ENCODE data around the gene SSR3.

SSR3 gene

GRCh38 chr3:156519758-156520162 is 35.2 kb downstream of the SSR3 start:
- no peak for ATAC-seq
- no peak for TF ChIP-seq ZFP30 (CRISPR knock-in tag; IDR thresholded peaks at IDR 0.05)
- no peak for TF ChIP-seq ZNF8 (CRISPR knock-in tag; IDR thresholded peaks at IDR 0.05)
- TF ChIP-seq ZNF70 (CRISPR knock-in tag; IDR thresholded peaks at IDR 0.05): no peak
- TF ChIP-seq BACH2 (CRISPR knock-in tag; IDR thresholded peaks at IDR 0.05; ENCODE audit: borderline replicate concordance): no peak
- no peak for TF ChIP-seq ZNF565 (CRISPR knock-in tag; conservative IDR thresholded peaks at IDR 0.05; ENCODE audit: low read depth)
- TF ChIP-seq GLIS3 (CRISPR knock-in tag; IDR thresholded peaks at IDR 0.05): no peak
- no peak for TF ChIP-seq TSHZ2 (CRISPR knock-in tag; IDR thresholded peaks at IDR 0.05)
- TF ChIP-seq SNAI2 (CRISPR knock-in tag; IDR thresholded peaks at IDR 0.05): no peak
- no peak for TF ChIP-seq CREB5 (CRISPR knock-in tag; IDR thresholded peaks at IDR 0.05; ENCODE audit: low read depth)
- TF ChIP-seq ARNTL (CRISPR knock-in tag; IDR thresholded peaks at IDR 0.05; ENCODE audit: borderline replicate concordance, low read depth): no peak
- no peak for TF ChIP-seq OSR1 (CRISPR knock-in tag; IDR thresholded peaks at IDR 0.05)
- TF ChIP-seq ZC3H10 (CRISPR knock-in tag; IDR thresholded peaks at IDR 0.05): no peak
- no peak for TF ChIP-seq ZFP3 (CRISPR knock-in tag; IDR thresholded peaks at IDR 0.05)
- no peak for TF ChIP-seq RARB (CRISPR knock-in tag; IDR thresholded peaks at IDR 0.05)
- TF ChIP-seq TCF4 (CRISPR knock-in tag; IDR thresholded peaks at IDR 0.05; ENCODE audit: borderline replicate concordance): no peak
- no peak for TF ChIP-seq PPARA (CRISPR knock-in tag; IDR thresholded peaks at IDR 0.05; ENCODE audit: borderline replicate concordance)
- TF ChIP-seq TOX (CRISPR knock-in tag; IDR thresholded peaks at IDR 0.05; ENCODE audit: borderline replicate concordance): no peak
- no peak for TF ChIP-seq PATZ1 (CRISPR knock-in tag; IDR thresholded peaks at IDR 0.05; ENCODE audit: borderline replicate concordance)

GRCh38 chr3:156518726-156519125 is 36.2 kb downstream of the SSR3 start:
- ATAC-seq: no peak
- TF ChIP-seq ISL1 (CRISPR knock-in tag; IDR thresholded peaks at IDR 0.05): 0 out of 2 replicates have a peak, but pooled peaks have one; percentile 22
- no peak for TF ChIP-seq ZNF8 (CRISPR knock-in tag; IDR thresholded peaks at IDR 0.05)

- ATAC-seq: peak; percentile 40
- TF ChIP-seq ZNF565 (CRISPR knock-in tag; conservative IDR thresholded peaks at IDR 0.05; ENCODE audit: low read depth) (no peak), ISL1 (CRISPR knock-in tag; IDR thresholded peaks at IDR 0.05) (peak; percentile 62), TCF4 (CRISPR knock-in tag; IDR thresholded peaks at IDR 0.05; ENCODE audit: borderline replicate concordance) (no peak)
Measured at GRCh38 chr3:156516961-156517360, 38.0 kb downstream of the SSR3 start.

- ATAC-seq: peak; percentile 48
- TF ChIP-seq CSRNP3 (CRISPR knock-in tag; IDR thresholded peaks at IDR 0.05): no peak
- no peak for TF ChIP-seq ARNTL (CRISPR knock-in tag; IDR thresholded peaks at IDR 0.05; ENCODE audit: borderline replicate concordance, low read depth)
- no peak for TF ChIP-seq RARB (CRISPR knock-in tag; IDR thresholded peaks at IDR 0.05)
- no peak for TF ChIP-seq GLIS3 (CRISPR knock-in tag; IDR thresholded peaks at IDR 0.05)
- TF ChIP-seq ISL1 (CRISPR knock-in tag; IDR thresholded peaks at IDR 0.05): no peak
- no peak for TF ChIP-seq ZFP30 (CRISPR knock-in tag; IDR thresholded peaks at IDR 0.05)
- TF ChIP-seq PPARA (CRISPR knock-in tag; IDR thresholded peaks at IDR 0.05; ENCODE audit: borderline replicate concordance): no peak
- no peak for TF ChIP-seq ZNF565 (CRISPR knock-in tag; conservative IDR thresholded peaks at IDR 0.05; ENCODE audit: low read depth)
Measured at GRCh38 chr3:156516284-156516683, 38.6 kb downstream of the SSR3 start.

Measured in SK-N-SH treated with all-trans-retinoic acid at 6 μM for 48 hours (cell line).